Fibroblast of skin of scalp (primary cell): Measurements from ENCODE around the gene STYXL1.
A peak's percentile ranks its signal among the peaks of the same experiment; 100 is the strongest.

Source experiments
- DNase-seq: peaks from one replicate; pipeline ENCODE4 v3.0.0-alpha.2; 2013

STYXL1 gene

GRCh38 chr7:75971961-75972763 lies 75.6 kb downstream of the STYXL1 start:
- DNase-seq, result no peak

GRCh38 chr7:75971309-75971960 lies 76.4 kb downstream of the STYXL1 start:
- DNase-seq, result no peak

GRCh38 chr7:75969704-75970498 lies 77.9 kb downstream of the STYXL1 start:
- DNase-seq, result no peak

GRCh38 chr7:75969182-75969581 lies 78.6 kb downstream of the STYXL1 start:
- no peak for DNase-seq

- no peak for DNase-seq
Measured at GRCh38 chr7:75968561-75969001, 79.2 kb downstream of the STYXL1 start.

GRCh38 chr7:75968012-75968411 lies 79.8 kb downstream of the STYXL1 start:
- no peak for DNase-seq

- DNase-seq, result no peak
Measured at GRCh38 chr7:75967487-75967997, 80.3 kb downstream of the STYXL1 start.

GRCh38 chr7:75967055-75967454 lies 80.7 kb downstream of the STYXL1 start:
- DNase-seq, result no peak

- DNase-seq, result peak; percentile 28
Measured at GRCh38 chr7:75966190-75966961, 81.4 kb downstream of the STYXL1 start.

GRCh38 chr7:75965617-75966016 lies 82.2 kb downstream of the STYXL1 start:
- no peak for DNase-seq

- no peak for DNase-seq
Measured at GRCh38 chr7:75963381-75963995, 84.3 kb downstream of the STYXL1 start.

GRCh38 chr7:75962607-75963380 lies 85.0 kb downstream of the STYXL1 start:
- peak; percentile 79 for DNase-seq

GRCh38 chr7:75961218-75961617 lies 86.6 kb downstream of the STYXL1 start:
- DNase-seq, result no peak

GRCh38 chr7:75960372-75960771 lies 87.4 kb downstream of the STYXL1 start:
- DNase-seq, result no peak

- no peak for DNase-seq
Measured at GRCh38 chr7:75958802-75959543, 88.8 kb downstream of the STYXL1 start.

- peak; percentile 39 for DNase-seq
Measured at GRCh38 chr7:75957021-75957736, 90.6 kb downstream of the STYXL1 start.

GRCh38 chr7:75955331-75955955 lies 92.4 kb downstream of the STYXL1 start:
- no peak for DNase-seq

GRCh38 chr7:75953931-75954330 lies 93.9 kb downstream of the STYXL1 start:
- DNase-seq, result no peak

- DNase-seq, result no peak
Measured at GRCh38 chr7:75953431-75953830, 94.4 kb downstream of the STYXL1 start.
